OCI-LY1 (cell line): ENCODE data around the gene MTERF1.

Experiments used
- EZH2 ChIP-seq: fragments of 200-600 bp; sonication (generic), shearing (Covaris generic); IDR thresholded peaks from 2 replicates; pipeline ENCODE4 v1.8.0; 2017; ENCODE audit warnings: borderline replicate concordance, mixed run types, mild to moderate bottlenecking, antibody characterized with exemption, low read length, moderate library complexity, mixed read lengths
- TF ChIP-seq, protein P1 (sequence below): fragments of 200-600 bp; sonication (generic), shearing (Covaris generic); IDR thresholded peaks from 2 replicates; pipeline ENCODE4 v1.5.1; 2017; ENCODE audit warnings: mild to moderate bottlenecking, antibody characterized with exemption, low read length, moderate library complexity, mixed read lengths

GRCh38 chr7:91866599-91867148 lies 13.8 kb downstream of the MTERF1 start:
- no peak for TF ChIP-seq EZH2
- TF ChIP-seq, protein P1, sequence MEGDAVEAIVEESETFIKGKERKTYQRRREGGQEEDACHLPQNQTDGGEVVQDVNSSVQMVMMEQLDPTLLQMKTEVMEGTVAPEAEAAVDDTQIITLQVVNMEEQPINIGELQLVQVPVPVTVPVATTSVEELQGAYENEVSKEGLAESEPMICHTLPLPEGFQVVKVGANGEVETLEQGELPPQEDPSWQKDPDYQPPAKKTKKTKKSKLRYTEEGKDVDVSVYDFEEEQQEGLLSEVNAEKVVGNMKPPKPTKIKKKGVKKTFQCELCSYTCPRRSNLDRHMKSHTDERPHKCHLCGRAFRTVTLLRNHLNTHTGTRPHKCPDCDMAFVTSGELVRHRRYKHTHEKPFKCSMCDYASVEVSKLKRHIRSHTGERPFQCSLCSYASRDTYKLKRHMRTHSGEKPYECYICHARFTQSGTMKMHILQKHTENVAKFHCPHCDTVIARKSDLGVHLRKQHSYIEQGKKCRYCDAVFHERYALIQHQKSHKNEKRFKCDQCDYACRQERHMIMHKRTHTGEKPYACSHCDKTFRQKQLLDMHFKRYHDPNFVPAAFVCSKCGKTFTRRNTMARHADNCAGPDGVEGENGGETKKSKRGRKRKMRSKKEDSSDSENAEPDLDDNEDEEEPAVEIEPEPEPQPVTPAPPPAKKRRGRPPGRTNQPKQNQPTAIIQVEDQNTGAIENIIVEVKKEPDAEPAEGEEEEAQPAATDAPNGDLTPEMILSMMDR, result no peak
